Upper lobe of left lung (tissue), 6 donors: Measurements from ENCODE around the gene CLDN7. TPM values are rescaled to one million over a fixed set of nuclear protein-coding genes. Genes with fewer than 3 reads are reported as not detected.
A peak's percentile ranks its signal among the peaks of the same experiment; 100 is the strongest.

Experiments used
- ATAC-seq, 2 donors: fragments of 200-7000 bp; cut with Tn5 transposase; one replicate each; pipeline ENCODE4 v1.9.1; 2022; ENCODE audit warnings: mild to moderate bottlenecking in 2 of 2, moderate library complexity in 2 of 2; ENCODE audit not compliant: low FRiP score in 2 of 2
- DNase-seq, 2 donors: peaks; one replicate each; pipeline ENCODE4 v3.0.0-alpha.2; 2019 to 2020
- H3K27ac ChIP-seq, 4 donors: fragments of 200-600 bp; sonication (generic); one replicate each; pipeline ENCODE4 v1.5.1; 2016 to 2019
- H3K27me3 ChIP-seq, 4 donors: fragments of 200-600 bp; sonication (generic); one replicate each; pipeline ENCODE4 v1.5.1; 2017 to 2019
- H3K36me3 ChIP-seq, 4 donors: fragments of 200-600 bp; sonication (generic); one replicate each; pipeline ENCODE4 v1.5.1; 2016 to 2019
- H3K4me1 ChIP-seq, 4 donors: fragments of 200-600 bp; sonication (generic); one replicate each; pipeline ENCODE4 v1.5.1; 2018 to 2019
- H3K4me3 ChIP-seq, 4 donors: fragments of 200-600 bp; sonication (generic); one replicate each; pipeline ENCODE4 v1.5.1; 2017 to 2019; ENCODE audit warnings: mild to moderate bottlenecking in 2 of 4, moderate library complexity in 1 of 4
- H3K9me3 ChIP-seq, 4 donors: fragments of 200-600 bp; sonication (generic); one replicate each; pipeline ENCODE4 v1.5.1; 2018 to 2019
- CTCF ChIP-seq, 6 experiments: fragments of 450-650 bp in 4 of 6; fragments of 200-600 bp in 2 of 6; sonication (generic) in 2 of 6; IDR thresholded peaks; one replicate each; pipeline ENCODE4 v1.5.1; 2016 to 2019; ENCODE audit warnings: antibody characterized with exemption in 6 of 6
- EP300 ChIP-seq, 4 donors: sonication (generic); formaldehyde crosslinking; IDR thresholded peaks; one replicate each; pipeline ENCODE4 v1.5.1; 2017; ENCODE audit warnings: antibody characterized with exemption in 4 of 4, control low read depth in 2 of 4
- POLR2A ChIP-seq, 4 donors: fragments of 450-650 bp; IDR thresholded peaks; one replicate each; pipeline ENCODE4 v1.5.1; 2016 to 2017; ENCODE audit warnings: antibody characterized with exemption in 4 of 4, mild to moderate bottlenecking in 2 of 4
- POLR2AphosphoS5 ChIP-seq, 2 donors: sonication (generic); formaldehyde crosslinking; IDR thresholded peaks; one replicate each; pipeline ENCODE4 v1.5.1; 2017; ENCODE audit warnings: antibody characterized with exemption in 2 of 2
- WGBS, 2 donors: methylation state at CpG; one replicate each; pipeline ENCODE4 v1.1.5; 2017 to 2018; 5-methylcytosine and 5-hydroxymethylcytosine counted together
- total RNA-seq, 6 donors: library from RNA; depleted of rRNA in 4 of 6; stranded (reverse); fragments of >200 nt in 4 of 6; gene quantifications; one replicate each; pipeline versions ENCODE4 v1.1.0 to v1.2.1, GENCODE V29; 2016 to 2021
- donor health status: DM: no; HTN: no; CAD: no; lungs with moderate emphysema.
- donor health status: DM: no; HTN: yes; CAD: no; lungs with severe emphysema.

Gene CLDN7
- total RNA-seq, 6 donors from 2014 or later: 57.6 to 201 (median 137) TPM

- Histone ChIP-seq H3K9me3 (no peaks in the 10 kb centered on the region), H3K4me1 (peaks cover 24 to 34% (median 25%) of the 10 kb centered on the region in 4 donors), H3K27me3 (peaks cover 0 to 16% (median 15%) of the 10 kb centered on the region in 4 donors), H3K27ac (no peak overlapping the region), H3K4me3 (no peak overlapping the region), H3K36me3 (no peaks in the 10 kb centered on the region)
- 34 to 38% methylated on average over 6 of the region's 6 CpGs for WGBS, 2 donors
- TF ChIP-seq POLR2A (IDR thresholded peaks at IDR 0.05): no peak
- TF ChIP-seq CTCF (IDR thresholded peaks at IDR 0.05): no peak
- TF ChIP-seq EP300 (IDR thresholded peaks at IDR 0.05): no peak
- no peak for TF ChIP-seq POLR2AphosphoS5 (IDR thresholded peaks at IDR 0.05)
- no peak for DNase-seq
- ATAC-seq: no peak
Observed at GRCh38 chr17:7292729-7293128, 30.5 kb upstream of the CLDN7 start.

- whole genome bisulfite sequencing, 2 donors: 82% methylated on average over 2 of the region's 2 CpGs; no CpG with 5 or more reads in 1 of the 2 donors
Observed at GRCh38 chr17:7292194-7292593, 29.9 kb upstream of the CLDN7 start.

GRCh38 chr17:7290685-7291084 is 28.4 kb upstream of the CLDN7 start:
- ATAC-seq (no peak), DNase-seq (no peak)
- Histone ChIP-seq H3K9me3 (no peaks in the 10 kb centered on the region), H3K4me1 (peaks cover 15 to 22% (median 17%) of the 10 kb centered on the region in 4 donors), H3K27ac (no peak overlapping the region), H3K27me3 (peaks cover 0 to 16% (median 15%) of the 10 kb centered on the region in 4 donors), H3K36me3 (no peaks in the 10 kb centered on the region), H3K4me3 (no peak overlapping the region)
- WGBS, 2 donors: 82 to 86% methylated on average over 11 of the region's 11 CpGs
- no peak for TF ChIP-seq POLR2A (IDR thresholded peaks at IDR 0.05)
- no peak for TF ChIP-seq CTCF (IDR thresholded peaks at IDR 0.05)
- no peak for TF ChIP-seq POLR2AphosphoS5 (IDR thresholded peaks at IDR 0.05)
- no peak for TF ChIP-seq EP300 (IDR thresholded peaks at IDR 0.05)

More at GRCh38 chr17:7292194-7292593, 29.9 kb upstream of the CLDN7 start:
- DNase-seq (no peak), ATAC-seq (no peak)
- no peak overlapping the region for H3K4me3 ChIP-seq
- peaks cover 0 to 16% (median 15%) of the 10 kb centered on the region in 4 donors for H3K27me3 ChIP-seq
- no peaks in the 10 kb centered on the region for H3K36me3 ChIP-seq
- no peaks in the 10 kb centered on the region for H3K9me3 ChIP-seq
- H3K27ac ChIP-seq: no peak overlapping the region
- TF ChIP-seq EP300 (IDR thresholded peaks at IDR 0.05) (no peak), POLR2A (IDR thresholded peaks at IDR 0.05) (no peak), POLR2AphosphoS5 (IDR thresholded peaks at IDR 0.05) (no peak), CTCF (IDR thresholded peaks at IDR 0.05) (no peak)
- H3K4me1 ChIP-seq: peaks cover 24 to 34% (median 25%) of the 10 kb centered on the region in 4 donors

- DNase-seq: peak in 1 of 2 donors; percentile 58
- no peak for ATAC-seq
- Histone ChIP-seq H3K27me3 (peaks cover 0 to 16% (median 15%) of the 10 kb centered on the region in 4 donors), H3K4me1 (peaks cover 15 to 17% (median 16%) of the 10 kb centered on the region in 4 donors), H3K4me3 (no peak overlapping the region), H3K36me3 (no peaks in the 10 kb centered on the region), H3K27ac (no peak overlapping the region), H3K9me3 (no peaks in the 10 kb centered on the region)
- 93 to 94% methylated on average over 19 of the region's 19 CpGs for WGBS, 2 donors
- TF ChIP-seq POLR2AphosphoS5 (IDR thresholded peaks at IDR 0.05): no peak
- TF ChIP-seq EP300 (IDR thresholded peaks at IDR 0.05): no peak
- TF ChIP-seq POLR2A (IDR thresholded peaks at IDR 0.05): no peak
- TF ChIP-seq CTCF (IDR thresholded peaks at IDR 0.05): no peak
Observed at GRCh38 chr17:7290166-7290565, 27.9 kb upstream of the CLDN7 start.
